GM03348 (cell line): Measurements from ENCODE around the gene RFX3.

Experiments used
- DNase-seq: peaks from one replicate; pipeline ENCODE4 v3.0.0; 2012; ENCODE audit warnings: low spot score

The RFX3 gene

GRCh38 chr9:3433066-3433465 lies 92.7 kb downstream of the RFX3 start:
- no peak for DNase-seq

GRCh38 chr9:3431890-3432289 lies 93.9 kb downstream of the RFX3 start:
- DNase-seq, result no peak

GRCh38 chr9:3419893-3420292 lies 105.9 kb downstream of the RFX3 start:
- no peak for DNase-seq

GRCh38 chr9:3415906-3416305 lies 109.9 kb downstream of the RFX3 start:
- no peak for DNase-seq

GRCh38 chr9:3413984-3414383 lies 111.8 kb downstream of the RFX3 start:
- no peak for DNase-seq

- DNase-seq, result no peak
These were observed 115.3 kb downstream of the RFX3 start for GRCh38 chr9:3410461-3410860.

DNA sequence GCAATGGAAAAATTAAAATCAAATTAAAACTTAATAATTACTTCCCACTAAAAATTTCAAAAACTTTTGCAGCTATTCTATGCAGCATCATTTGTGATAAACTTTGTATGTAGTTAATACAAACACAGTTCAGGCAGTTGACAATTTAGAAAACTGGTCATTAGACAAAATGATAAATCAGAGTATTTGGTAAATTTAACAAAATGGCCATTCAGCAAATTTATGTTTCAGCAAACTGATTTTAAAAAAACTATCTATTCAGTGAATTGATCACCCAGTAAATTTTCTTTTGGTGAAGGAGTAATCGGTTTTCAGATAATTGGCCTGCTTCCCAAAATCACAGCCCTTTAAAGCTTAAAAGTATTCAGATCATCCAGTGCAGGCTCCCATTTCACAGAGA lies 116.3 kb downstream of the RFX3 start:
- DNase-seq, result no peak

GRCh38 chr9:3403315-3403714 lies 122.5 kb downstream of the RFX3 start:
- no peak for DNase-seq

GRCh38 chr9:3401221-3401954 lies 124.4 kb downstream of the RFX3 start:
- DNase-seq, result no peak

GRCh38 chr9:3398232-3398648 lies 127.6 kb downstream of the RFX3 start:
- DNase-seq, result no peak

DNA sequence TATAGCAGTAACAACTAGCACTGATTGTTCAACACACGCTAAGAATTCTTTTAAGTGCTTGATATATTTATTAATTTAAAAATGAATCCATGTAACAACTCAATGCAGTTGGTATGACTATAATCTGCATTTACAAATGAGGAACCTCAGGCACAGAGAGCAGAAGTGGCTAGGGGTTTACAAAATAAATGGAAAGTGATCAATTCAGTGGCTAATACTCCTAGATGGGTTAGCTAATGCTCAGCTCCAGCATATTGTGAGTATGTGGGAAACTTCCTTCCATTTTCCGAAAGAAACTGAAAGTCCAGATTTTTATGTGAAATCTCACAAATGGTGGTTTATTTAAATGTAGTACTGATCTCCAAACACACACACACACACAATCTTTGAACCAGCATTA lies 128.0 kb downstream of the RFX3 start:
- DNase-seq, result no peak

- DNase-seq, result no peak
These were observed 134.4 kb downstream of the RFX3 start for GRCh38 chr9:3391414-3391813.

- no peak for DNase-seq
These were observed 139.0 kb downstream of the RFX3 start for GRCh38 chr9:3386753-3387152.

- no peak for DNase-seq
These were observed 139.9 kb downstream of the RFX3 start for GRCh38 chr9:3385871-3386270.

DNA sequence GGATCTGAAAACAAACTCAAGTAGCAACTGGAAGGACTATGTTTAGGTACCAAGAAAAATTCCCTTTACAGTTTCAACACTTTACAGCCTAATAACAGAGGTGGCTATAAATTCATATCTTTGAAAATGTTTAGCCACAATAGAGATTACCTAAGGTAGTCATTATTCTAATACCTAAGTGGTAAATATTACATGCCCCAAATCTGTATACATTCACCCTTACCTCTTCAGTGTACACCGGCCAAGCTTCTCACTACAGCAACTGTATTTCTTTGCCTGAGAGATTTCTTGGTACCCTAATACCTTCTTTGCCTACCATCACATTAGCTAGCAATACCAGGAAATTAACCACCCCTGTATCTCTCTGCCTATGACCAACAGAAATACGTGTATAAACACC lies 154.0 kb downstream of the RFX3 start:
- DNase-seq, result no peak

GRCh38 chr9:3370715-3371114 lies 155.1 kb downstream of the RFX3 start:
- DNase-seq, result no peak

DNA sequence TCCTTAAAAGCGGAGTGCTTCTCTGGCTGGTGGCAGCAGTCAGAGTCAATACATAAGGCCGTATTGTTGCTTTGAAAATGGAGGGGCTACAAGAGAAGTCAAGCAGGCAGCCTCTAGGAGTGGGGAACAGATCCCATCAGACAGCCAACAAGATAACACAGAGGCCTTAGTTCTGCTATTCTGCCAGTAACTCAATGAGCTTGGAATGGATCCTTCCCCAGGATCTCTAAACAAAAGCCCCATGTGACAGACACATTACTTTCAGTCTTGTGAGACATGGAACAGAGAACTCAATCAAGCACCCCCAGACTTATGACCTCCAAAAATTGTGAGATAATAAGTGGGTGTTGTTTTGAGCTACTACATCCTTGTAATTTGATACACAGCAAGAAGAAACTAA lies 158.6 kb downstream of the RFX3 start:
- DNase-seq, result no peak

- DNase-seq, result no peak
These were observed 164.0 kb downstream of the RFX3 start for GRCh38 chr9:3361689-3362392.

GRCh38 chr9:3361116-3361515 lies 164.7 kb downstream of the RFX3 start:
- no peak for DNase-seq

GRCh38 chr9:3360245-3360644 lies 165.6 kb downstream of the RFX3 start:
- DNase-seq, result no peak

- DNase-seq, result no peak
These were observed 166.0 kb downstream of the RFX3 start for GRCh38 chr9:3359778-3360177.

GRCh38 chr9:3359048-3359692 lies 166.6 kb downstream of the RFX3 start:
- no peak for DNase-seq

DNA sequence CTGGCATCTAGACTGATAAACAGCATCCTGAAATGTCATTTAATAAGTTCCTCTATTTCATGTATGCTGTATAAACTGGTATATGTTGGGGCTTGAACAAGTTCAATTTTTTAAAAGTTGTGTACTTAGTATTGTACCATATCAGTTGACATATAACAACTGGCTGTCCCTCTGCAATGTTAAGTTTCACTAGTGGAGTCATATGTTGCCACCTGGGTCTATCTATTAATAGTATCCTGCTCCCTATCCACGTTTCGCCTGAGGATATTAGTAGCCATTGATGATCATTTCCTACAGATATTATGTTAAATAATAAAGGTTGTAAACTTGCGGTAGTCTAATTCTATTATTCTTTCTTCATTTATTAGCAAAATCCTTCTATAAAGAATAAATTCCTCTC lies 177.6 kb downstream of the RFX3 start:
- DNase-seq, result no peak
